Gastrocnemius medialis (tissue), 4 donors: ENCODE measurements around the gene BDKRB2. TPM values are rescaled to one million over a fixed set of nuclear protein-coding genes. Genes with fewer than 3 reads are reported as not detected.

Experiments
- ATAC-seq, 2 donors: fragments of 150-250 bp; one replicate each; pipeline ENCODE4 v1.9.1; 2016
- DNase-seq, 2 donors: peaks; one replicate each; pipeline ENCODE4 v3.0.0-alpha.2; 2019
- H3K27ac ChIP-seq, 4 donors: fragments of 200-600 bp; sonication (generic); 1 replicate in 1 of 4; 2 replicates in 3 of 4; pipeline ENCODE4 v1.5.1; 2016 to 2018; ENCODE audit warnings: mild to moderate bottlenecking in 2 of 4, moderate library complexity in 1 of 4
- H3K27me3 ChIP-seq, 3 donors: fragments of 200-600 bp; sonication (generic) in 2 of 3; 1 replicate in 1 of 3; 2 replicates in 2 of 3; pipeline versions ENCODE4 v1.5.1 to v1.6.0; 2016 to 2019; ENCODE audit warnings: mild to moderate bottlenecking in 1 of 3, moderate library complexity in 1 of 3
- H3K36me3 ChIP-seq, 2 donors: fragments of 200-600 bp; sonication (generic) in 1 of 2; one replicate each; pipeline ENCODE4 v1.5.1; 2017 to 2018
- H3K4me1 ChIP-seq, 2 donors: fragments of 200-600 bp; sonication (generic) in 1 of 2; one replicate each; pipeline ENCODE4 v1.5.1; 2016 to 2017; ENCODE audit warnings: mild to moderate bottlenecking in 2 of 2
- H3K4me3 ChIP-seq, 4 donors: fragments of 200-600 bp; sonication (generic) in 3 of 4; 1 replicate in 1 of 4; 2 replicates in 3 of 4; pipeline ENCODE4 v1.5.1; 2016 to 2019; ENCODE audit warnings: mild to moderate bottlenecking in 2 of 4
- H3K9me3 ChIP-seq, 3 donors: fragments of 200-600 bp; sonication (generic) in 2 of 3; 1 replicate in 1 of 3; 2 replicates in 2 of 3; pipeline ENCODE4 v1.5.1; 2016 to 2019
- CTCF ChIP-seq, 5 experiments: fragments of 450-650 bp in 3 of 5; fragments of 200-600 bp in 2 of 5; sonication (generic) in 2 of 5; IDR thresholded peaks in 4 of 5; conservative IDR thresholded peaks in 1 of 5; 1 replicate in 4 of 5; 2 replicates in 1 of 5; pipeline ENCODE4 v1.5.1; 2016 to 2019; ENCODE audit warnings: antibody characterized with exemption in 5 of 5, mild to moderate bottlenecking in 3 of 5, moderate library complexity in 3 of 5
- POLR2A ChIP-seq, 2 donors: fragments of 450-650 bp; IDR thresholded peaks; one replicate each; pipeline ENCODE4 v1.6.1; 2017; ENCODE audit warnings: antibody characterized with exemption in 2 of 2, mild to moderate bottlenecking in 2 of 2, moderate library complexity in 2 of 2
- in situ Hi-C, 4 donors: fragments of 200-750 bp; cut with MboI; loops; one replicate each; pipeline versions ENCODE4 v1.15.0 to v1.8.0; 2017; ENCODE audit warnings: low sequenced_read_pairs in 4 of 4
- intact Hi-C: fragments of 100-400 bp; cut with DNase I; formaldehyde crosslinking; loops from one replicate; pipeline ENCODE4 v1.15.1; 2023; ENCODE audit warnings: low total_unique reads
- total RNA-seq, 4 donors: library from RNA; depleted of rRNA; stranded (reverse); fragments of >200 nt; gene quantifications; one replicate each; pipeline versions ENCODE4 v1.1.0 to v1.2.3, GENCODE V29; 2016

The BDKRB2 gene
- total RNA-seq, 4 donors from 2014 or later: 0.10 to 1.3 (median 0.89) TPM

GRCh38 chr14:96250485-96250884, 45.8 kb downstream of the BDKRB2 start:
- TF ChIP-seq CTCF (IDR thresholded peaks at IDR 0.05 in 4 of 5, conservative IDR thresholded peaks at IDR 0.05 in 1 of 5) (no peak), POLR2A (IDR thresholded peaks at IDR 0.05) (no peak)
- no peak overlapping the region for H3K27ac ChIP-seq
- H3K4me3 ChIP-seq: no peak overlapping the region
- intact Hi-C loops (no loop called here), in situ Hi-C loops (loop anchor here in 1 of 4 donors (25.0 kb wide), 1 partner anchor 688 kb away; no protein-coding TSS in a partner anchor)
- DNase-seq: no peak
- no peaks in the 10 kb centered on the region for H3K27me3 ChIP-seq
- no peaks in the 10 kb centered on the region for H3K4me1 ChIP-seq
- no peak for ATAC-seq
- H3K9me3 ChIP-seq: no peaks in the 10 kb centered on the region
- no peaks in the 10 kb centered on the region for H3K36me3 ChIP-seq

- H3K9me3 ChIP-seq: no peaks in the 10 kb centered on the region
- DNase-seq (no peak), ATAC-seq (no peak)
- H3K4me3 ChIP-seq: no peak overlapping the region
- no peak overlapping the region for H3K27ac ChIP-seq
- no peaks in the 10 kb centered on the region for H3K27me3 ChIP-seq
- in situ Hi-C loops (loop anchor here in 1 of 4 donors (25.0 kb wide), 1 partner anchor 689 kb away; no protein-coding TSS in a partner anchor), intact Hi-C loops (no loop called here)
- H3K36me3 ChIP-seq: no peaks in the 10 kb centered on the region
- no peak for TF ChIP-seq CTCF (IDR thresholded peaks at IDR 0.05 in 4 of 5, conservative IDR thresholded peaks at IDR 0.05 in 1 of 5)
- TF ChIP-seq POLR2A (IDR thresholded peaks at IDR 0.05): no peak
- peaks cover 0 to 3% of the 10 kb centered on the region in 2 donors for H3K4me1 ChIP-seq
These were observed 47.1 kb downstream of the BDKRB2 start for GRCh38 chr14:96251656-96252155.

- Histone ChIP-seq H3K27ac (no peak overlapping the region), H3K4me3 (no peak overlapping the region), H3K4me1 (peaks cover 0 to 3% of the 10 kb centered on the region in 2 donors), H3K9me3 (no peaks in the 10 kb centered on the region), H3K36me3 (no peaks in the 10 kb centered on the region), H3K27me3 (peaks cover 0 to 2% (median 0%) of the 10 kb centered on the region in 3 donors)
- intact Hi-C loops (no loop called here), in situ Hi-C loops (loop anchor here in 1 of 4 donors (25.0 kb wide), 1 partner anchor 690 kb away; no protein-coding TSS in a partner anchor)
- TF ChIP-seq POLR2A (IDR thresholded peaks at IDR 0.05) (no peak), CTCF (IDR thresholded peaks at IDR 0.05 in 4 of 5, conservative IDR thresholded peaks at IDR 0.05 in 1 of 5) (no peak)
- DNase-seq (no peak), ATAC-seq (no peak)
These were observed 47.8 kb downstream of the BDKRB2 start for GRCh38 chr14:96252323-96252998.

GRCh38 chr14:96252999-96253539, 48.4 kb downstream of the BDKRB2 start:
- in situ Hi-C loops (loop anchor here in 1 of 4 donors (25.0 kb wide), 1 partner anchor 691 kb away; no protein-coding TSS in a partner anchor), intact Hi-C loops (no loop called here)
- peaks cover 0 to 5% (median 0%) of the 10 kb centered on the region in 3 donors for H3K27me3 ChIP-seq
- H3K4me3 ChIP-seq: no peak overlapping the region
- no peak for TF ChIP-seq POLR2A (IDR thresholded peaks at IDR 0.05)
- peaks cover 0 to 3% of the 10 kb centered on the region in 2 donors for H3K4me1 ChIP-seq
- DNase-seq (no peak), ATAC-seq (no peak)
- H3K27ac ChIP-seq: no peak overlapping the region
- H3K36me3 ChIP-seq: no peaks in the 10 kb centered on the region
- no peaks in the 10 kb centered on the region for H3K9me3 ChIP-seq

- Histone ChIP-seq H3K4me1 (peaks cover 0 to 3% of the 10 kb centered on the region in 2 donors), H3K4me3 (no peak overlapping the region), H3K9me3 (no peaks in the 10 kb centered on the region), H3K27ac (no peak overlapping the region), H3K36me3 (no peaks in the 10 kb centered on the region), H3K27me3 (peaks cover 0 to 5% (median 0%) of the 10 kb centered on the region in 3 donors)
- ATAC-seq (no peak), DNase-seq (no peak)
- no peak for TF ChIP-seq CTCF (IDR thresholded peaks at IDR 0.05 in 4 of 5, conservative IDR thresholded peaks at IDR 0.05 in 1 of 5)
- TF ChIP-seq POLR2A (IDR thresholded peaks at IDR 0.05): no peak
- in situ Hi-C loops: loop anchor here in 1 of 4 donors (25.0 kb wide), 1 partner anchor 692 kb away; no protein-coding TSS in a partner anchor
- intact Hi-C loops: no loop called here
These were observed 50.0 kb downstream of the BDKRB2 start for GRCh38 chr14:96254687-96255086.
